Measurements from ENCODE around the gene PTPRK. TPM values are rescaled to one million over a fixed set of nuclear protein-coding genes. Genes with fewer than 3 reads are reported as not detected.

PTPRK gene
- total and polyA plus RNA-seq, 2 of the 8 experiments (the other 6 are each of a cell fraction or from before 2014, with no cell fraction given) = 11.4 to 47.3 TPM

DNA sequence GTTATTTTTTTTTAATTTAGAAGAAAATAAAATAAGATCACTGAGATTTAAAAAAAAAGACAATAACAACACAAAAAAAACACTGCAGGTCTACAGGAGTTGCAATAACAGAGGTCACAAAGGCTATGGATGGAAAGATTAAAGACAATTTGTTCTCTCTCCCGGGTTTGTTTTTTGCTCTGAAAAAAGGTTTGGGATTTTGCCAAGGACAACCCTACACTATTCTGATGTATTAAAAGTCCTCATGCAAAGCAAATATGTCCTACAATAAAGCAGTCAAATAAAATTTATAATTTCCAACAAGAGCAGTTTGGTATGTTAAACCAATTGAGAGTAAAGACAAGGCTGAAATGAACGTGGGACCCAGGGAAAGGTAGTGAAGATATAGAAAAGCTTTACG lies 55.6 kb downstream of the PTPRK start (continued):
- no peak for TF ChIP-seq EZH2 (IDR thresholded peaks at IDR 0.05; ENCODE audit: low read depth, low read length, severe bottlenecking)
- TF ChIP-seq FOSL1 (IDR thresholded peaks at IDR 0.05; ENCODE audit: insufficient read depth, low read depth, low read length) = no peak
- TF ChIP-seq SIX5 (IDR thresholded peaks at IDR 0.05; ENCODE audit: low read depth, low read length) = no peak
- no peak for TF ChIP-seq SP1 (IDR thresholded peaks at IDR 0.05; ENCODE audit: low read depth, low read length)
- TF ChIP-seq SUZ12 (IDR thresholded peaks at IDR 0.05; ENCODE audit: low read length) = no peak
- no peak for TF ChIP-seq TAF1 (IDR thresholded peaks at IDR 0.05; ENCODE audit: low read depth, low read length)
